IMR-90 (cell line): ENCODE results near the gene RABGAP1. TPM values are rescaled to one million over a fixed set of nuclear protein-coding genes. Genes with fewer than 3 reads are reported as not detected.

ENCODE experiments used
- ATAC-seq: fragments of 200-7000 bp; cut with Tn5 transposase; 2 replicates; pipeline ENCODE4 v1.9.1; 2020; ENCODE audit warnings: low read depth, mild to moderate bottlenecking, moderate library complexity
- BruUV-seq: library from RNA; stranded (reverse); fragments of 400-500 nt; replicated peaks from 2 replicates; lab custom pipeline; 2021; lab: Mats Ljungman, UMichigan
- CTCF ChIA-PET: fragments of 300-600 bp; formaldehyde crosslinking; extraction: SDS; loops from one replicate; lab custom pipeline; 2021; ENCODE audit warnings: antibody characterized with exemption; lab: Yijun Ruan, JAX
- POLR2A ChIA-PET: fragments of 300-600 bp; sonication (Branson Sonifier 250); formaldehyde crosslinking; loops from one replicate; lab custom pipeline; 2022; ENCODE audit warnings: antibody characterized with exemption; ENCODE audit not compliant: unreplicated experiment; lab: Charles Lee
- DNase-seq: peaks from one replicate; pipeline ENCODE4 v3.0.0; 2013
- H2AFZ ChIP-seq: replicated peaks from 2 replicates; pipeline ENCODE3; 2013; ENCODE audit warnings: low read length, mild to moderate bottlenecking; ENCODE audit not compliant: poor library complexity
- H2AK5ac ChIP-seq: 2 replicates; pipeline ENCODE4 v1.6.1; 2013; ENCODE audit warnings: low read depth, low read length, inconsistent platforms
- H2AK9ac ChIP-seq: replicated peaks from 2 replicates; pipeline ENCODE3; 2013; ENCODE audit warnings: mild to moderate bottlenecking, low read depth, low read length, moderate library complexity; ENCODE audit not compliant: poor library complexity
- H2BK120ac ChIP-seq: 2 replicates; pipeline ENCODE4 v1.6.1; 2013; ENCODE audit warnings: low read depth, low read length, inconsistent platforms
- H2BK15ac ChIP-seq: 3 replicates; pipeline ENCODE4 v1.6.1; 2013; ENCODE audit warnings: low read depth, low read length, inconsistent platforms
- H2BK20ac ChIP-seq: 2 replicates; pipeline ENCODE4 v1.6.1; 2013; ENCODE audit warnings: low read depth, mild to moderate bottlenecking, inconsistent platforms, low read length, moderate library complexity
- H2BK5ac ChIP-seq: 2 replicates; pipeline ENCODE4 v1.6.1; 2013; ENCODE audit warnings: mild to moderate bottlenecking, low read depth, low read length, inconsistent platforms; ENCODE audit not compliant: poor library complexity, severe bottlenecking
- H3K14ac ChIP-seq: replicated peaks from 2 replicates; pipeline ENCODE4 v1.6.1; 2013; ENCODE audit warnings: low read depth, low read length, inconsistent platforms
- H3K18ac ChIP-seq: 2 replicates; pipeline ENCODE4 v1.6.1; 2013; ENCODE audit warnings: low read depth, low read length, control low read depth
- H3K23ac ChIP-seq: 2 replicates; pipeline ENCODE4 v1.6.1; 2013; ENCODE audit warnings: low read depth, low read length, inconsistent platforms
- H3K27ac ChIP-seq: 2 replicates; pipeline ENCODE4 v1.5.1; 2013; ENCODE audit warnings: mild to moderate bottlenecking, control low read depth, low read length; ENCODE audit not compliant: insufficient read depth
- H3K27me3 ChIP-seq: 2 replicates; pipeline ENCODE4 v1.6.1; 2013; ENCODE audit warnings: low read length; ENCODE audit not compliant: control insufficient read depth, insufficient read depth
- H3K36me3 ChIP-seq: 2 replicates; pipeline ENCODE4 v1.6.1; 2013; ENCODE audit warnings: low read length, mixed read lengths; ENCODE audit not compliant: control insufficient read depth, insufficient read depth
- H3K4ac ChIP-seq: 2 replicates; pipeline ENCODE4 v1.6.1; 2013; ENCODE audit warnings: low read depth, low read length, inconsistent platforms
- H3K4me1 ChIP-seq: 2 replicates; pipeline ENCODE4 v1.6.1; 2013; ENCODE audit warnings: low read length, mixed read lengths; ENCODE audit not compliant: control insufficient read depth, insufficient read depth
- H3K4me2 ChIP-seq: 2 replicates; pipeline ENCODE4 v1.6.1; 2013; ENCODE audit warnings: low read depth, mild to moderate bottlenecking, control low read depth, low read length, moderate library complexity
- H3K4me3 ChIP-seq: 2 replicates; pipeline ENCODE4 v1.5.1; 2013; ENCODE audit warnings: low read depth, mild to moderate bottlenecking, control low read depth, low read length, moderate library complexity; ENCODE audit not compliant: insufficient read depth
- H3K56ac ChIP-seq: 2 replicates; pipeline ENCODE4 v1.6.1; 2013; ENCODE audit warnings: low read length, inconsistent platforms; ENCODE audit not compliant: insufficient read depth; ENCODE audit errors: extremely low read depth
- H3K79me1 ChIP-seq, 2 experiments: 2 replicates each; pipeline ENCODE4 v1.6.1; 2013; ENCODE audit warnings: low read length in 2 of 2, inconsistent platforms in 1 of 2, low read depth in 1 of 2
- H3K9ac ChIP-seq: 2 replicates; pipeline ENCODE4 v1.6.1; 2013; ENCODE audit warnings: low read depth, low read length, control low read depth
- H3K9me1 ChIP-seq: 2 replicates; pipeline ENCODE4 v1.6.1; 2013; ENCODE audit warnings: low read length, inconsistent platforms; ENCODE audit not compliant: insufficient read depth
- H3K9me3 ChIP-seq: 2 replicates; pipeline ENCODE4 v1.6.1; 2013; ENCODE audit warnings: low read length; ENCODE audit not compliant: control insufficient read depth, insufficient read depth
- H4K20me1 ChIP-seq: 2 replicates; pipeline ENCODE4 v1.6.1; 2013; ENCODE audit warnings: low read length, inconsistent platforms; ENCODE audit not compliant: insufficient read depth
- H4K5ac ChIP-seq: 2 replicates; pipeline ENCODE4 v1.6.1; 2013; ENCODE audit warnings: mild to moderate bottlenecking, low read depth, low read length, control low read depth
- H4K8ac ChIP-seq, 2 experiments: 2 replicates each; pipeline ENCODE4 v1.6.1; 2013; ENCODE audit warnings: low read depth in 2 of 2, low read length in 2 of 2, control low read depth in 1 of 2, inconsistent platforms in 1 of 2
- H4K91ac ChIP-seq: 2 replicates; pipeline ENCODE4 v1.6.1; 2013; ENCODE audit warnings: low read depth, low read length, inconsistent platforms; ENCODE audit not compliant: insufficient read depth
- CEBPB ChIP-seq: IDR thresholded peaks from 2 replicates; pipeline ENCODE4 v1.6.1; 2012; ENCODE audit warnings: low read depth, low read length, improper control_type of control experiment
- MAFK ChIP-seq: IDR thresholded peaks from 2 replicates; pipeline ENCODE4 v1.6.1; 2012; ENCODE audit warnings: low read depth, low read length, improper control_type of control experiment
- WGBS, 2 experiments: methylation state at CpG; one replicate each; pipeline versions ENCODE4 v1.1.5 to v1.1.7; 2013; ENCODE audit warnings: missing lambda C conversion rate in 2 of 2; ENCODE audit not compliant: insufficient read length in 1 of 2; ENCODE audit errors: extremely low coverage in 2 of 2; 5-methylcytosine and 5-hydroxymethylcytosine counted together
- dilution Hi-C: fragments of 300-500 bp; cut with HindIII; formaldehyde crosslinking; loops from one replicate; pipeline ENCODE4 v1.14.3; 2018; ENCODE audit warnings: low sequenced_read_pairs; ENCODE audit not compliant: unreplicated experiment
- in situ Hi-C: fragments of 300-500 bp; cut with MboI; formaldehyde crosslinking; loops from 3 replicates; pipeline ENCODE4 v1.14.3; 2019; ENCODE audit warnings: low sequenced_read_pairs, inconsistent platforms, mixed read lengths
- intact Hi-C: fragments of 100-400 bp; cut with micrococcal nuclease; formaldehyde crosslinking; loops from 2 replicates; pipeline ENCODE4 v1.10.0; 2022
- polyA plus RNA-seq, 3 experiments: library from polyadenylated mRNA; depleted of rRNA; stranded (reverse); fragments of >200 nt; gene quantifications; 2 replicates each; pipeline ENCODE4 v1.2.3, GENCODE V29; 2012; ENCODE audit warnings: low replicate concordance in 1 of 3
- total RNA-seq: library from RNA; depleted of rRNA; stranded (reverse); fragments of >200 nt; gene quantifications from 2 replicates; pipeline ENCODE4 v1.2.3, GENCODE V29; 2012

The RABGAP1 gene
- total and polyA plus RNA-seq, 2 of the 4 experiments (the other 2 are of a cell fraction), result 20.0 to 53.9 TPM

DNA sequence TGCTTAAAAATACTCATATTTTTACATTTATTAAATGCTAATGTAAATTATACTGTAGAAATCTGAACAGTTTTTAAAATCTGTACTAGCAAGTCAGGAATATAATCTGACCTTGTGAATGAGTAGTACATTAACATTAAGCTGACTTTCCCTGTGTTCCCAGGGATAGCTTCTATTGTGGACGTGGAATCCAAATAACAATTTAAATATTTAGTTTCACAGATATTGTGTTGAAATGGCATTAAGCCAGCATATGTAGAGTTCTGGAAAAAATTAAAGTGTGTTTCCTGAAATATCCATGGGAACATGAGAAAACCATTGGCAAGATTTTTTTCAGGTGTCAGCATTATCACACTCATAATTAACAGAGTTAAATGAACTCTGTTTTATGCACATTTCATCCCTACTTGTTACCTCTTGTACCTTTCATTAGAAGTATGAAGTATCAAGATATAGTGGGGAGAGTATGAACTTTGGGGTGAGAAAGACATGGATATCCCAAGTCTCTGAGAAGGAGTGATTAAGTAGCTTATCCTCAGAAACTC, 5.7 kb downstream of the RABGAP1 start:
- H2BK120ac ChIP-seq, result no peak overlapping the region
- H3K36me3 ChIP-seq, result peaks cover 3% of the 10 kb centered on the region
- no peak overlapping the region for H3K4me3 ChIP-seq
- intact Hi-C loops (loop anchor here (5.0 kb wide), 1 partner anchor 46 kb away; no protein-coding TSS in a partner anchor), in situ Hi-C loops (no loop called here), dilution Hi-C loops (no loop called here)
- no peaks in the 10 kb centered on the region for H3K9me1 ChIP-seq
- no peaks in the 10 kb centered on the region for H3K9me3 ChIP-seq
- H3K4me2 ChIP-seq, result no peak overlapping the region
- no peak overlapping the region for H3K23ac ChIP-seq
- no peak overlapping the region for H2BK15ac ChIP-seq
- H2BK20ac ChIP-seq, result no peak overlapping the region
- BruUV-seq, result no TSS peak
- H2AFZ ChIP-seq, result no peak overlapping the region
- H4K91ac ChIP-seq, result no peak overlapping the region
- H4K8ac ChIP-seq, result no peak overlapping the region
- H3K4ac ChIP-seq, result no peak overlapping the region
- ATAC-seq (no peak), DNase-seq (no peak)
- H2AK5ac ChIP-seq, result no peak overlapping the region
- TF ChIP-seq CEBPB (no peak), MAFK (peak; percentile 68; the same call in 1 of the 2 replicates)
- no peak overlapping the region for H3K18ac ChIP-seq
- no peak overlapping the region for H2AK9ac ChIP-seq
- H4K5ac ChIP-seq, result no peak overlapping the region
- no peak overlapping the region for H3K9ac ChIP-seq
- H2BK5ac ChIP-seq, result no peak overlapping the region
- peaks cover 11 to 48% of the 10 kb centered on the region in 2 experiments for H3K79me1 ChIP-seq
- ChIA-PET POLR2A (no interaction called here), CTCF (no interaction called here)
- H3K4me1 ChIP-seq, result peaks cover 7% of the 10 kb centered on the region
- H3K14ac ChIP-seq, result no peak overlapping the region
- no peaks in the 10 kb centered on the region for H3K27me3 ChIP-seq
- peaks cover 20% of the 10 kb centered on the region for H4K20me1 ChIP-seq
- no peak overlapping the region for H3K27ac ChIP-seq
- H3K56ac ChIP-seq, result no peak overlapping the region
- WGBS, 2 experiments, result no CpG with 5 or more reads among the region's 1 CpG
